HAP-1 (cell line): ENCODE data around the gene TMEM174.

Experiments
- DNase-seq, 2 experiments: peaks; one replicate each; pipeline ENCODE4 v3.0.0-alpha.2; 2016 to 2020; ENCODE audit warnings: low spot score in 2 of 2
- H3K27me3 ChIP-seq: fragments of 250-450 bp; sonication (Bioruptor Pico); 2 replicates; pipeline ENCODE4 v1.5.1; 2020; ENCODE audit warnings: low read depth, mild to moderate bottlenecking, moderate library complexity
- H3K36me3 ChIP-seq: fragments of 250-450 bp; sonication (Bioruptor Pico); replicated peaks from 2 replicates; pipeline ENCODE4 v1.5.1; 2020; ENCODE audit warnings: mild to moderate bottlenecking
- H3K4me1 ChIP-seq: fragments of 250-450 bp; sonication (Bioruptor Pico); 2 replicates; pipeline ENCODE4 v1.5.1; 2020; ENCODE audit warnings: mild to moderate bottlenecking
- H3K4me3 ChIP-seq: fragments of 250-450 bp; sonication (Bioruptor Pico); 2 replicates; pipeline ENCODE4 v1.5.1; 2020; ENCODE audit warnings: mild to moderate bottlenecking, moderate library complexity
- H3K9me3 ChIP-seq: fragments of 250-450 bp; sonication (Bioruptor Pico); 2 replicates; pipeline ENCODE4 v1.5.1; 2020; ENCODE audit warnings: mild to moderate bottlenecking, moderate library complexity
- in situ Hi-C: fragments of 300-500 bp; cut with MboI; formaldehyde crosslinking; loops from 3 replicates; pipeline ENCODE4 v1.14.3; 2020; ENCODE audit warnings: low sequenced_read_pairs, inconsistent platforms, mixed read lengths

Gene TMEM174

GRCh38 chr5:73160239-73160671, 12.7 kb upstream of the TMEM174 start:
- in situ Hi-C loops = no loop called here
- no peak for DNase-seq
- H3K4me1 ChIP-seq = no peaks in the 10 kb centered on the region
- H3K9me3 ChIP-seq = no peaks in the 10 kb centered on the region
- no peaks in the 10 kb centered on the region for H3K27me3 ChIP-seq
- H3K36me3 ChIP-seq = no peaks in the 10 kb centered on the region
- no peak overlapping the region for H3K4me3 ChIP-seq

DNA sequence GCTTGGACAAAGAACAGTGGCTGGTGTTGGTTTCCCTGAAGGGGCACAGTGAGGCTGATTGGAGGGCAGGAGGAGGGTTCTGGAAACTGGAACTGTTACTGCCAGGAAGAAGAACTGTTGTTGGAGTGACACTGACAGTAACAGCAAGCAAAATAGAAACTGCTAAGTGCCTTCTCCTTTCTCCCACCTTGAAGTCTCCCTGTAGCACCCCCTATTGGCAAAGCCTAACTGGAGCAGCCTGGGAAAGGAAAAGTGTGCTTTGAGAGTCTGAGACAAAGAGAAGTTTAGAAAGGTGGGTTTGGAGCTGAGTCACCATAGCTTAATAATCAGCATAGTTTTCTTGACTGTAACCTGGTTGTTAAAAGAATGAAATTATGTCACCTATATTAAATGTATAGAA, 2.5 kb upstream of the TMEM174 start:
- H3K9me3 ChIP-seq = no peaks in the 10 kb centered on the region
- in situ Hi-C loops = no loop called here
- DNase-seq = peak; percentile 25 to 40
- H3K4me1 ChIP-seq = peaks cover 3% of the 10 kb centered on the region; the same call in 1 of the 2 replicates
- no peaks in the 10 kb centered on the region for H3K27me3 ChIP-seq
- no peaks in the 10 kb centered on the region for H3K36me3 ChIP-seq
- no peak overlapping the region for H3K4me3 ChIP-seq

DNA sequence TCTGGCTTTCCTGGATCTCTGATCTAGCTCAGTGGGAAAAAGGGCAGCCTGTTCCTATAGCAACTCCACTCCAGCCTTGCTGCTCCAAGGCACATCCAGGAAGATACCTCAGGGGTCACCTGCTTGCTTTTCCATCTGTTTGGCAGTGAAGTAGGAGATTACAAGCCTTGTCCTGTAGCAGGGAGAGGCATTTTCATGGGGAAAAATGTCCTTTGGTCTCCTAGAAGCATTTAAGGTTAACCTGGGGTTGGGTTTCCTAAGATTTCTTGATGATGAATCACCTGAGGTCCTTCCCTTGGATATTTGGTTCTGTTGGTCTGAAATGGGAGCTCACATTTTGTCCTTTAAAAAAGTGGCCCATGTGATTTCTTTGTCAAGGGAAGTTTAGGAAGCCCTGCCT, 1.5 kb upstream of the TMEM174 start:
- no peak for DNase-seq
- Histone ChIP-seq H3K36me3 (no peaks in the 10 kb centered on the region), H3K4me1 (peaks cover 3% of the 10 kb centered on the region; the same call in 1 of the 2 replicates), H3K4me3 (no peak overlapping the region), H3K27me3 (no peaks in the 10 kb centered on the region), H3K9me3 (no peaks in the 10 kb centered on the region)
- in situ Hi-C loops = no loop called here

- no peak for DNase-seq
- no peak overlapping the region for H3K4me3 ChIP-seq
- in situ Hi-C loops = no loop called here
- H3K27me3 ChIP-seq = no peaks in the 10 kb centered on the region
- H3K9me3 ChIP-seq = no peaks in the 10 kb centered on the region
- no peaks in the 10 kb centered on the region for H3K36me3 ChIP-seq
- H3K4me1 ChIP-seq = peaks cover 3% of the 10 kb centered on the region; the same call in 1 of the 2 replicates
These were observed 1.3 kb downstream of the TMEM174 start for GRCh38 chr5:73174100-73174815.

GRCh38 chr5:73176250-73176649, 3.3 kb downstream of the TMEM174 start:
- in situ Hi-C loops = no loop called here

GRCh38 chr5:73178265-73178664, 5.3 kb downstream of the TMEM174 start:
- DNase-seq = no peak
- Histone ChIP-seq H3K9me3 (no peaks in the 10 kb centered on the region), H3K4me1 (no peaks in the 10 kb centered on the region), H3K36me3 (no peaks in the 10 kb centered on the region), H3K27me3 (peaks cover 8% of the 10 kb centered on the region; the same call in 1 of the 2 replicates), H3K4me3 (no peak overlapping the region)
- in situ Hi-C loops = no loop called here

More at GRCh38 chr5:73176250-73176649, 3.3 kb downstream of the TMEM174 start:
- Histone ChIP-seq H3K4me3 (no peak overlapping the region), H3K4me1 (peaks cover 3% of the 10 kb centered on the region; the same call in 1 of the 2 replicates), H3K36me3 (no peaks in the 10 kb centered on the region), H3K27me3 (peaks cover 8% of the 10 kb centered on the region; the same call in 1 of the 2 replicates), H3K9me3 (no peaks in the 10 kb centered on the region)
- no peak for DNase-seq

- in situ Hi-C loops = no loop called here
- Histone ChIP-seq H3K27me3 (peaks cover 8% of the 10 kb centered on the region; the same call in 1 of the 2 replicates), H3K4me3 (no peak overlapping the region)
These were observed 6.7 kb downstream of the TMEM174 start for GRCh38 chr5:73179730-73180129.

DNA sequence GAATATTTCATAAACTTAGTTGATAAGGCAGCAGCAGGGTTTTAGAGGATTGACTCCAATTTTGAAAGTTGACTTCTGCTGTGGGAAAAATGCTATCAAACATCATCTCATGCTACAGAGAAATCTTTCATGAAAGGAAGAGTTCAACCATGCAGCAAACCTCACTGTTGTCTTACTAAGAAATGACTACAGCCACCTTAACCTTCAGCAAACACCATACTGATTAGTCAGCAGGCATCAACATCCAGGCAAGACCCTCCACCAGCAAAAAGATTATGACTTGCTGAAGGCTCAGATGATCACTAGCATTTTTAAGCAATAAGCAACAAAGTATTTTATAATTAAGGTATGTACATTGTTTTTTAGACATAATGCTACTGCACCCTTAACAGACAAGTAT, 7.6 kb downstream of the TMEM174 start:
- H3K36me3 ChIP-seq = no peaks in the 10 kb centered on the region
- in situ Hi-C loops = no loop called here
- DNase-seq = no peak
- H3K9me3 ChIP-seq = no peaks in the 10 kb centered on the region; the same call in 1 of the 2 replicates
- H3K4me1 ChIP-seq = no peaks in the 10 kb centered on the region
- H3K4me3 ChIP-seq = no peak overlapping the region
- peaks cover 8% of the 10 kb centered on the region; the same call in 1 of the 2 replicates for H3K27me3 ChIP-seq

More at GRCh38 chr5:73179730-73180129, 6.7 kb downstream of the TMEM174 start:
- H3K4me1 ChIP-seq = no peaks in the 10 kb centered on the region
- no peak for DNase-seq
- no peaks in the 10 kb centered on the region for H3K36me3 ChIP-seq
- no peaks in the 10 kb centered on the region for H3K9me3 ChIP-seq

- H3K27me3 ChIP-seq = peaks cover 8% of the 10 kb centered on the region; the same call in 1 of the 2 replicates
- no peak overlapping the region for H3K4me3 ChIP-seq
- H3K9me3 ChIP-seq = no peaks in the 10 kb centered on the region; the same call in 1 of the 2 replicates
- no peak for DNase-seq
- no peaks in the 10 kb centered on the region for H3K36me3 ChIP-seq
- in situ Hi-C loops = no loop called here
- no peaks in the 10 kb centered on the region for H3K4me1 ChIP-seq
These were observed 9.3 kb downstream of the TMEM174 start for GRCh38 chr5:73182307-73182706.

DNA sequence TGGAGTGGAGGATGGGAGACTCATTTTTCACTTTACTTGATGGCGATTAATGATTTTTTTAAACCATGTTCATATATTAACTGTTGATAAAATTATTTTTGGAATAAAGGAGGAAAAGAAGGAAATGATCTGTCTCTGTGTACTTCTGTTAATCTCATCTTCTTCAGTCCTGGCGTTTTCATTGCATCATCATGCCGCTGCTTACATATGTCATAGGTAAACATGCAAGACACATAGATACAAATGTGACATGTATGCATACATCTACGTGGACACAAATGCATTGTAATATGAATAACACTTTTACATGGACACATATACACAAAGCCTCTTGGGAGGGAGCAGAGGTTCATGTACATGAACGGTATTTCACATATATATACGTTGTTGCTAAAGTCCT, 10.0 kb downstream of the TMEM174 start:
- peaks cover 8% of the 10 kb centered on the region; the same call in 1 of the 2 replicates for H3K27me3 ChIP-seq
- no peaks in the 10 kb centered on the region; the same call in 1 of the 2 replicates for H3K9me3 ChIP-seq
- in situ Hi-C loops = no loop called here
- H3K4me3 ChIP-seq = no peak overlapping the region
- DNase-seq = no peak
- H3K4me1 ChIP-seq = no peaks in the 10 kb centered on the region
- no peaks in the 10 kb centered on the region for H3K36me3 ChIP-seq

GRCh38 chr5:73183481-73183891, 10.5 kb downstream of the TMEM174 start:
- DNase-seq = no peak
- in situ Hi-C loops = no loop called here
- Histone ChIP-seq H3K4me1 (no peaks in the 10 kb centered on the region), H3K36me3 (no peaks in the 10 kb centered on the region), H3K9me3 (no peaks in the 10 kb centered on the region; the same call in 1 of the 2 replicates), H3K27me3 (peaks cover 8% of the 10 kb centered on the region; the same call in 1 of the 2 replicates), H3K4me3 (no peak overlapping the region)

DNA sequence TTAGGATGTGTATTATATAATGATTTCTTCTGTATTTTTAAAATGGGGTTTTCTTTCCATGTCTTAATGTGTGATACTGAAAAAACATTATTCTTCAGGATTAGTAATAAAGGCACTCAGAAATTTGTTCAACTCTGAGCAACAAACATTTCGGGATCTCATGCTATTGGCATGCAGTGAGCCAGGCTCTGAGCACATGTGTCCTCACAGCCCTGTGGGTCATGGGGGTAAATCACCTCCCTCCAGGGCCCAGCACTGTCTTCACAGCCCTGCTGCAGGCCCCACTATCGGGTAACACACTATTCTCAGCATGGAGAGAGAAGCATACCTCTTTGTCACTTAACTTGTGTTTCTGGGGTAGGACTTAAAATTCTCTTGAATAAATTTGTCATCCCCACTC, 14.0 kb downstream of the TMEM174 start:
- DNase-seq = no peak
- in situ Hi-C loops = no loop called here
- Histone ChIP-seq H3K9me3 (no peaks in the 10 kb centered on the region; the same call in 1 of the 2 replicates), H3K36me3 (no peaks in the 10 kb centered on the region), H3K4me3 (no peak overlapping the region), H3K4me1 (no peaks in the 10 kb centered on the region), H3K27me3 (no peaks in the 10 kb centered on the region)

DNA sequence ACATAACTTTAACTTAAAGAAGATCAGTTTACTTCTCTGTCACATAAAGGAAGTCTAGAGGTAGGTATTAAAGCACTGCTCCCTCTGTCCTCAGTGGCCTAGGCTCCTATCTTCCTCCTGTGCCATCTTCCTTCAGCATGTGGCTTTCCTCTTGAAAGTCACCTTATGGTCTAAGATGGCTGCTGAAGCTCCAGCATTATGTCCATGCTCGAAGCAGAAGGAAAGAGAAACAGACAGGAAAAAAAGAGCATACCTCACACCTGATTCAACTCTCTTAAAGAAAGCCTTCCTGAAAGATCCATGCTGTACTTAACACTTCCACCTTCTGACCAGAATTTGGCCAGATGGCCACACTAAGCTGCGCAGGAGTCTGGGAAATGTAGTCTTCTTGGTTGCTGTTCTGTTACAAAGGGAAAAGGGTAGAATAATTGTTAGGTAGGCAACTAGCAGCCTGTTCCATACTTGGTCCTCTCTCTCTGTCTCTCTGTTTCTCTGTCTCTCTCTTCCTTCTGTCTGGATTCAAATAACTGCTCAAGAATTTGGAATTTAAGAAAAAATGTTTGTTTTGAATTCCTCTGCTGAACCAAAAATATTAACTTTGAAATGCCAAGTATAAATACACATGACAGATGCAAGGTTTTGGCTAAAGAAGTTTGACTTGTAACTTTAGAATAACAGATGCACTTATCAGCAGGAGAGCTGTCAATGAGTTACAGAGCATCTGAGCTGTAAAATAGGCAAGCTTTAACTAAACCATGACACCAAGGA, 16.0 kb downstream of the TMEM174 start:
- no peak for DNase-seq
- H3K9me3 ChIP-seq = no peaks in the 10 kb centered on the region; the same call in 1 of the 2 replicates
- H3K4me1 ChIP-seq = no peaks in the 10 kb centered on the region
- in situ Hi-C loops = no loop called here
- no peaks in the 10 kb centered on the region for H3K36me3 ChIP-seq
- H3K27me3 ChIP-seq = no peaks in the 10 kb centered on the region
- H3K4me3 ChIP-seq = no peak overlapping the region

- no peaks in the 10 kb centered on the region for H3K4me1 ChIP-seq
- in situ Hi-C loops = no loop called here
- H3K9me3 ChIP-seq = no peaks in the 10 kb centered on the region; the same call in 1 of the 2 replicates
- DNase-seq = no peak
- no peaks in the 10 kb centered on the region for H3K27me3 ChIP-seq
- no peak overlapping the region for H3K4me3 ChIP-seq
- no peaks in the 10 kb centered on the region for H3K36me3 ChIP-seq
These were observed 16.9 kb downstream of the TMEM174 start for GRCh38 chr5:73189871-73190376.
